OCI-LY3 (cell line): Measurements from ENCODE around the gene GLOD4.

Source experiments
- EZH2phosphoT487 ChIP-seq: fragments of 200-600 bp; shearing (Covaris generic); IDR thresholded peaks from 2 replicates; pipeline ENCODE4 v1.6.1; 2018; ENCODE audit warnings: antibody characterized with exemption, mixed run types, low read depth
- TF ChIP-seq, protein P1 (sequence below): fragments of 200-600, 300-600 bp; sonication (generic); IDR thresholded peaks from 2 replicates; pipeline ENCODE4 v1.5.1; 2014; ENCODE audit warnings: antibody characterized with exemption, low read length, low read depth

GRCh38 chr17:826778-827177, 44.7 kb upstream of the GLOD4 start:
- TF ChIP-seq, protein P1, sequence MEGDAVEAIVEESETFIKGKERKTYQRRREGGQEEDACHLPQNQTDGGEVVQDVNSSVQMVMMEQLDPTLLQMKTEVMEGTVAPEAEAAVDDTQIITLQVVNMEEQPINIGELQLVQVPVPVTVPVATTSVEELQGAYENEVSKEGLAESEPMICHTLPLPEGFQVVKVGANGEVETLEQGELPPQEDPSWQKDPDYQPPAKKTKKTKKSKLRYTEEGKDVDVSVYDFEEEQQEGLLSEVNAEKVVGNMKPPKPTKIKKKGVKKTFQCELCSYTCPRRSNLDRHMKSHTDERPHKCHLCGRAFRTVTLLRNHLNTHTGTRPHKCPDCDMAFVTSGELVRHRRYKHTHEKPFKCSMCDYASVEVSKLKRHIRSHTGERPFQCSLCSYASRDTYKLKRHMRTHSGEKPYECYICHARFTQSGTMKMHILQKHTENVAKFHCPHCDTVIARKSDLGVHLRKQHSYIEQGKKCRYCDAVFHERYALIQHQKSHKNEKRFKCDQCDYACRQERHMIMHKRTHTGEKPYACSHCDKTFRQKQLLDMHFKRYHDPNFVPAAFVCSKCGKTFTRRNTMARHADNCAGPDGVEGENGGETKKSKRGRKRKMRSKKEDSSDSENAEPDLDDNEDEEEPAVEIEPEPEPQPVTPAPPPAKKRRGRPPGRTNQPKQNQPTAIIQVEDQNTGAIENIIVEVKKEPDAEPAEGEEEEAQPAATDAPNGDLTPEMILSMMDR: no peak
- no peak for TF ChIP-seq EZH2phosphoT487
